GM23338 (cell line): Measurements from ENCODE around the gene CIZ1. TPM values are rescaled to one million over a fixed set of nuclear protein-coding genes. Genes with fewer than 3 reads are reported as not detected.
"Not testable (repeated sequence)": the region's sequence is repeated elsewhere in the genome, so short reads cannot be mapped to it uniquely, and the experiment has no call there.

Source experiments
- ATAC-seq: fragments of 200-7000 bp; cut with Tn5 transposase; 3 replicates; pipeline ENCODE4 v1.9.1; 2020
- DNase-seq: peaks from one replicate; pipeline ENCODE4 v3.0.0-alpha.2; 2015; ENCODE audit warnings: low spot score
- H2AFZ ChIP-seq: fragments of 200-600 bp; sonication (generic); 2 replicates; pipeline ENCODE4 v1.8.0; 2016; ENCODE audit warnings: antibody characterized with exemption, mild to moderate bottlenecking, moderate library complexity
- H3F3A ChIP-seq: fragments of 200-600 bp; sonication (generic); replicated peaks from 2 replicates; pipeline ENCODE4 v1.8.0; 2017; ENCODE audit warnings: antibody characterized with exemption, mixed run types, low read depth
- H3K27ac ChIP-seq: fragments of 200-600 bp; sonication (generic); 2 replicates; pipeline ENCODE4 v1.6.1; 2016; ENCODE audit warnings: low read depth
- H3K27me3 ChIP-seq: fragments of 200-600 bp; sonication (generic); 2 replicates; pipeline ENCODE4 v1.8.0; 2016; ENCODE audit warnings: mild to moderate bottlenecking, mixed run types, moderate library complexity; ENCODE audit not compliant: insufficient read depth
- H3K36me3 ChIP-seq: fragments of 200-600 bp; sonication (generic); 2 replicates; pipeline ENCODE4 v1.8.0; 2016; ENCODE audit warnings: mild to moderate bottlenecking; ENCODE audit not compliant: insufficient read depth
- H3K4me1 ChIP-seq: fragments of 200-600 bp; sonication (generic); 2 replicates; pipeline ENCODE4 v1.8.0; 2016; ENCODE audit warnings: mild to moderate bottlenecking, moderate library complexity; ENCODE audit not compliant: insufficient read depth
- H3K4me2 ChIP-seq: fragments of 200-600 bp; sonication (generic); 2 replicates; pipeline ENCODE4 v1.7.1; 2017; ENCODE audit warnings: mixed run types
- H3K4me3 ChIP-seq: fragments of 200-600 bp; sonication (generic); 2 replicates; pipeline ENCODE4 v1.6.1; 2016; ENCODE audit warnings: mixed run types
- H3K79me2 ChIP-seq: fragments of 200-600 bp; sonication (generic); replicated peaks from 2 replicates; pipeline ENCODE4 v1.8.0; 2017; ENCODE audit warnings: mild to moderate bottlenecking; ENCODE audit not compliant: insufficient read depth
- H3K9me2 ChIP-seq: fragments of 200-600 bp; sonication (generic); 2 replicates; pipeline ENCODE4 v1.8.0; 2017; ENCODE audit not compliant: insufficient read depth
- H4K20me1 ChIP-seq: fragments of 200-600 bp; sonication (generic); replicated peaks from 2 replicates; pipeline ENCODE4 v1.8.0; 2017; ENCODE audit warnings: mild to moderate bottlenecking; ENCODE audit not compliant: insufficient read depth
- H3K27ac Mint-ChIP-seq: 2 replicates; pipeline ENCODE4 v1.8.0; 2020; ENCODE audit warnings: inconsistent platforms, mild to moderate bottlenecking, moderate library complexity, mixed read lengths
- H3K27me3 Mint-ChIP-seq: 3 replicates; pipeline ENCODE4 v1.8.0; 2022; ENCODE audit warnings: low read depth, mild to moderate bottlenecking, moderate library complexity, mixed read lengths, inconsistent platforms; ENCODE audit not compliant: insufficient read depth, poor library complexity
- H3K36me3 Mint-ChIP-seq: 3 replicates; pipeline ENCODE4 v1.8.0; 2021; ENCODE audit warnings: low read depth, mild to moderate bottlenecking, inconsistent platforms, moderate library complexity, mixed read lengths
- H3K4me1 Mint-ChIP-seq: 3 replicates; pipeline ENCODE4 v1.8.0; 2020; ENCODE audit warnings: mild to moderate bottlenecking, inconsistent platforms, mixed read lengths
- H3K4me3 Mint-ChIP-seq: 3 replicates; pipeline ENCODE4 v1.8.0; 2021; ENCODE audit warnings: moderate library complexity, mild to moderate bottlenecking, inconsistent platforms, mixed read lengths
- H3K9me3 Mint-ChIP-seq: 3 replicates; pipeline ENCODE4 v1.8.0; 2020; ENCODE audit warnings: moderate library complexity, mild to moderate bottlenecking, inconsistent platforms, mixed read lengths
- CREB1 ChIP-seq: fragments of 250-450 bp; sonication (Bioruptor Pico); IDR thresholded peaks from 2 replicates; pipeline ENCODE4 v1.5.0; 2020; ENCODE audit warnings: low read depth, mild to moderate bottlenecking, moderate library complexity
- CTCF ChIP-seq, 2 experiments: fragments of 200-600 bp in 1 of 2; sonication (generic) in 1 of 2; conservative IDR thresholded peaks; 2 replicates each; pipeline versions ENCODE4 v1.5.1 to v1.6.1; 2016 to 2017; ENCODE audit warnings: antibody characterized with exemption in 2 of 2, low read depth in 2 of 2, mild to moderate bottlenecking in 2 of 2, moderate library complexity in 1 of 2
- ETS1 ChIP-seq: IDR thresholded peaks from 2 replicates; pipeline ENCODE4 v1.6.1; 2016; ENCODE audit warnings: antibody characterized with exemption
- EZH2 ChIP-seq: fragments of 200-600 bp; sonication (generic); IDR thresholded peaks from one replicate; pipeline ENCODE4 v1.8.0; 2017; ENCODE audit warnings: antibody characterized with exemption, mild to moderate bottlenecking, low read depth; ENCODE audit not compliant: unreplicated experiment
- EZH2phosphoT487 ChIP-seq: fragments of 200-600 bp; sonication (generic); IDR thresholded peaks from one replicate; pipeline ENCODE4 v1.8.1; 2018; ENCODE audit warnings: antibody characterized with exemption; ENCODE audit not compliant: unreplicated experiment
- JUNB ChIP-seq: IDR thresholded peaks from one replicate; pipeline ENCODE4 v1.6.1; 2016; ENCODE audit warnings: antibody characterized with exemption; ENCODE audit not compliant: unreplicated experiment
- NANOG ChIP-seq: IDR thresholded peaks from 2 replicates; pipeline ENCODE4 v1.6.1; 2016; ENCODE audit warnings: antibody characterized with exemption, borderline replicate concordance
- STAT1 ChIP-seq: IDR thresholded peaks from one replicate; pipeline ENCODE4 v1.6.1; 2016; ENCODE audit warnings: antibody characterized with exemption; ENCODE audit not compliant: unreplicated experiment
- ZNF331 ChIP-seq: fragments of 250-450 bp; sonication (Bioruptor Pico); IDR thresholded peaks from 2 replicates; pipeline ENCODE4 v1.5.0; 2020; ENCODE audit warnings: low read depth, mild to moderate bottlenecking, moderate library complexity
- ZNF462 ChIP-seq: fragments of 250-450 bp; sonication (Bioruptor Pico); IDR thresholded peaks from 2 replicates; pipeline ENCODE4 v1.5.0; 2020; ENCODE audit warnings: mild to moderate bottlenecking, moderate library complexity
- polyA plus RNA-seq: library from polyadenylated mRNA; unstranded; fragments of >200 nt; fragmentation: Nextera tagmentation; extraction: Ambion mirVana; gene quantifications from 2 replicates; pipeline ENCODE4 v1.2.1, GENCODE V29; 2016
- total RNA-seq: library from RNA; depleted of rRNA; stranded (reverse); fragments of >200 nt; shearing (Covaris generic); gene quantifications from 2 replicates; pipeline ENCODE4 v1.2.3, GENCODE V29; 2014

The CIZ1 gene
- total and polyA plus RNA-seq, 2 experiments from 2014 or later: 49.6 to 61.4 TPM

GRCh38 chr9:128129976-128130590 lies 61.3 kb downstream of the CIZ1 start:
- not testable (repeated sequence) for H3K4me3 ChIP-seq, H3K27me3 ChIP-seq, H3F3A ChIP-seq, DNase-seq, ATAC-seq, H3K27ac ChIP-seq, H3K27ac Mint-ChIP-seq, H3K4me2 ChIP-seq, H4K20me1 ChIP-seq, H3K36me3 ChIP-seq, H2AFZ ChIP-seq, H3K9me2 ChIP-seq
- Mint-ChIP-seq H3K9me3 (peaks cover 15% of the 10 kb centered on the region), H3K36me3 (peaks cover 14% of the 10 kb centered on the region), H3K27me3 (peaks cover 21% of the 10 kb centered on the region), H3K4me3 (peak overlapping the region; percentile 44; the same call in 1 of the 3 replicates), H3K4me1 (peaks cover 17% of the 10 kb centered on the region)
- H3K79me2 ChIP-seq: peaks cover 19% of the 10 kb centered on the region
- TF ChIP-seq CREB1: peak; percentile 60
- TF ChIP-seq CTCF (conservative IDR thresholded peaks at IDR 0.05; ENCODE audit: low read depth in 2 of 2): peak in 1 of 2 experiments; percentile 40; a peak in 3 of 4 replicates
- H3K4me1 ChIP-seq: peaks cover 12% of the 10 kb centered on the region; the same call in 1 of the 2 replicates

- Histone ChIP-seq H2AFZ (peak overlapping the region; percentile 97), H3K4me1 (peaks cover 12% of the 10 kb centered on the region; the same call in 1 of the 2 replicates), H3K36me3 (no peaks in the 10 kb centered on the region), H3K27me3 (no peaks in the 10 kb centered on the region), H3K79me2 (peaks cover 25% of the 10 kb centered on the region), H3K4me2 (peak overlapping the region; percentile 98), H3K4me3 (peak overlapping the region; percentile 94), H3F3A (peaks cover 5% of the 10 kb centered on the region; the same call in 1 of the 2 replicates), H3K27ac (no peak overlapping the region), H3K9me2 (no peaks in the 10 kb centered on the region), H4K20me1 (peaks cover 4% of the 10 kb centered on the region)
- Mint-ChIP-seq H3K4me3 (peak overlapping the region; percentile 98), H3K27ac (no peak overlapping the region), H3K27me3 (peaks cover 24% of the 10 kb centered on the region), H3K36me3 (peaks cover 25% of the 10 kb centered on the region), H3K4me1 (peaks cover 17% of the 10 kb centered on the region), H3K9me3 (peaks cover 15% of the 10 kb centered on the region)
- DNase-seq: no peak
- ATAC-seq: no peak
- TF ChIP-seq EZH2 (no peak), NANOG (no peak), ZNF331 (CRISPR knock-in tag) (no peak), ZNF462 (CRISPR knock-in tag) (no peak), ETS1 (no peak), STAT1 (no peak), EZH2phosphoT487 (no peak), JUNB (no peak), CREB1 (no peak)
These were observed 62.4 kb downstream of the CIZ1 start for GRCh38 chr9:128128836-128129590.
